OCI-LY3 (cell line): ENCODE data around the gene FBLL1.

Experiments used
- H2AFZ ChIP-seq: fragments of 200-600, 300-600 bp; shearing (Covaris generic); 2 replicates; pipeline ENCODE4 v1.6.0; 2014; ENCODE audit warnings: antibody characterized with exemption, low read depth, low read length
- H3K27ac ChIP-seq: fragments of 200-600, 300-600 bp; sonication (generic); 2 replicates; pipeline ENCODE4 v1.5.1; 2014; ENCODE audit warnings: mild to moderate bottlenecking, low read length, moderate library complexity, mixed read lengths
- H3K27me3 ChIP-seq: fragments of 200-600, 300-600 bp; sonication (generic); 2 replicates; pipeline ENCODE4 v1.6.1; 2014; ENCODE audit warnings: low read depth, low read length, mixed read lengths
- H3K36me3 ChIP-seq: fragments of 200-600, 300-600 bp; sonication (generic); replicated peaks from 2 replicates; pipeline ENCODE3; 2014; ENCODE audit warnings: low read depth, low read length, mixed read lengths
- H3K4me1 ChIP-seq: fragments of 300-600, 200-600 bp; sonication (generic); 2 replicates; pipeline ENCODE4 v1.6.1; 2014; ENCODE audit warnings: low read length, mixed read lengths
- H3K4me2 ChIP-seq: fragments of 200-600, 300-600 bp; sonication (generic); 2 replicates; pipeline ENCODE4 v1.6.1; 2014; ENCODE audit warnings: low read length, mixed read lengths
- H3K4me3 ChIP-seq: fragments of 300-600, 200-600 bp; sonication (generic); 2 replicates; pipeline ENCODE4 v1.5.1; 2014; ENCODE audit warnings: antibody characterized with exemption, mild to moderate bottlenecking, low read length, moderate library complexity
- H3K79me2 ChIP-seq: fragments of 300-600, 200-600 bp; shearing (Covaris generic); 2 replicates; pipeline ENCODE4 v1.6.1; 2014; ENCODE audit warnings: mild to moderate bottlenecking, low read length, mixed read lengths
- H3K9ac ChIP-seq: fragments of 300-600, 200-600 bp; shearing (Covaris generic); 2 replicates; pipeline ENCODE4 v1.6.0; 2014; ENCODE audit warnings: mild to moderate bottlenecking, low read length, moderate library complexity
- H3K9me3 ChIP-seq: fragments of 200-600, 300-600 bp; shearing (Covaris generic); 2 replicates; pipeline ENCODE4 v1.6.1; 2014; ENCODE audit warnings: low read length, mixed read lengths; ENCODE audit not compliant: insufficient read depth
- H4K20me1 ChIP-seq: fragments of 200-600, 300-600 bp; sonication (generic); 2 replicates; pipeline ENCODE4 v1.6.1; 2016; ENCODE audit warnings: low read length, mixed read lengths; ENCODE audit not compliant: insufficient read depth
- CTCF ChIP-seq: fragments of 200-600, 300-600 bp; sonication (generic); IDR thresholded peaks from 2 replicates; pipeline ENCODE4 v1.5.1; 2014; ENCODE audit warnings: antibody characterized with exemption, low read length, low read depth
- EZH2phosphoT487 ChIP-seq: fragments of 200-600 bp; shearing (Covaris generic); IDR thresholded peaks from 2 replicates; pipeline ENCODE4 v1.6.1; 2018; ENCODE audit warnings: antibody characterized with exemption, mixed run types, low read depth

FBLL1 gene

GRCh38 chr5:168549554-168549953, 20.4 kb downstream of the FBLL1 start:
- Histone ChIP-seq H3K9ac (no peak overlapping the region), H2AFZ (no peak overlapping the region), H3K27me3 (no peaks in the 10 kb centered on the region), H3K79me2 (peaks cover 19% of the 10 kb centered on the region), H3K27ac (no peak overlapping the region), H4K20me1 (peaks cover 25% of the 10 kb centered on the region; the same call in 1 of the 2 replicates), H3K4me1 (no peaks in the 10 kb centered on the region), H3K4me2 (no peak overlapping the region), H3K4me3 (no peak overlapping the region), H3K36me3 (peaks cover 60% of the 10 kb centered on the region), H3K9me3 (no peaks in the 10 kb centered on the region)
- no peak for TF ChIP-seq CTCF
- no peak for TF ChIP-seq EZH2phosphoT487

GRCh38 chr5:168550656-168551055, 21.6 kb downstream of the FBLL1 start:
- no peak overlapping the region for H3K4me3 ChIP-seq
- no peak overlapping the region for H2AFZ ChIP-seq
- no peaks in the 10 kb centered on the region for H3K9me3 ChIP-seq
- H3K27ac ChIP-seq = no peak overlapping the region
- H3K36me3 ChIP-seq = peaks cover 64% of the 10 kb centered on the region
- TF ChIP-seq CTCF (no peak), EZH2phosphoT487 (no peak)
- peaks cover 19% of the 10 kb centered on the region for H3K79me2 ChIP-seq
- H3K27me3 ChIP-seq = no peaks in the 10 kb centered on the region
- H4K20me1 ChIP-seq = peaks cover 25% of the 10 kb centered on the region; the same call in 1 of the 2 replicates
- no peak overlapping the region for H3K9ac ChIP-seq
- no peaks in the 10 kb centered on the region for H3K4me1 ChIP-seq
- no peak overlapping the region for H3K4me2 ChIP-seq

GRCh38 chr5:168552146-168552545, 23.0 kb downstream of the FBLL1 start:
- peaks cover 19% of the 10 kb centered on the region for H3K79me2 ChIP-seq
- H4K20me1 ChIP-seq = peaks cover 25% of the 10 kb centered on the region
- H3K4me2 ChIP-seq = no peak overlapping the region
- H3K9me3 ChIP-seq = no peaks in the 10 kb centered on the region
- H3K27ac ChIP-seq = no peak overlapping the region
- H3K4me1 ChIP-seq = no peaks in the 10 kb centered on the region
- no peak overlapping the region for H3K9ac ChIP-seq
- H3K27me3 ChIP-seq = no peaks in the 10 kb centered on the region
- H3K36me3 ChIP-seq = peaks cover 75% of the 10 kb centered on the region
- no peak overlapping the region for H3K4me3 ChIP-seq
- H2AFZ ChIP-seq = no peak overlapping the region
- no peak for TF ChIP-seq EZH2phosphoT487
- no peak for TF ChIP-seq CTCF

- Histone ChIP-seq H3K4me1 (no peaks in the 10 kb centered on the region), H3K4me2 (no peak overlapping the region), H3K9ac (no peak overlapping the region), H3K79me2 (peaks cover 19% of the 10 kb centered on the region), H3K27ac (no peak overlapping the region), H3K9me3 (no peaks in the 10 kb centered on the region), H3K4me3 (no peak overlapping the region), H3K27me3 (no peaks in the 10 kb centered on the region), H4K20me1 (peaks cover 25% of the 10 kb centered on the region), H2AFZ (no peak overlapping the region), H3K36me3 (peaks cover 70% of the 10 kb centered on the region)
- TF ChIP-seq EZH2phosphoT487 = no peak
- TF ChIP-seq CTCF = no peak
Measured at GRCh38 chr5:168553377-168554130, 24.4 kb downstream of the FBLL1 start.
